VCaP (cell line): Measurements from ENCODE around the gene XPR1.
"Not testable (repeated sequence)": the region's sequence is repeated elsewhere in the genome, so short reads cannot be mapped to it uniquely, and the experiment has no call there.

Experiments
- H3K27ac ChIP-seq: fragments of 450-650 bp; 2 replicates; pipeline ENCODE4 v1.5.1; 2017
- CTCF ChIP-seq: fragments of 450-650 bp; conservative IDR thresholded peaks from 2 replicates; pipeline ENCODE4 v1.5.1; 2017; ENCODE audit warnings: mild to moderate bottlenecking, moderate library complexity

XPR1 gene

GRCh38 chr1:180789460-180789859 is 157.6 kb downstream of the XPR1 start:
- TF ChIP-seq CTCF: no peak
- H3K27ac ChIP-seq: no peak overlapping the region

GRCh38 chr1:180791152-180791551 is 159.3 kb downstream of the XPR1 start:
- H3K27ac ChIP-seq: not testable (repeated sequence)

GRCh38 chr1:180791806-180792205 is 160.0 kb downstream of the XPR1 start:
- H3K27ac ChIP-seq: no peak overlapping the region

GRCh38 chr1:180793451-180793850 is 161.6 kb downstream of the XPR1 start:
- no peak for TF ChIP-seq CTCF
- no peak overlapping the region for H3K27ac ChIP-seq

More at GRCh38 chr1:180791806-180792205, 160.0 kb downstream of the XPR1 start:
- TF ChIP-seq CTCF: no peak

GRCh38 chr1:180796897-180797640 is 165.2 kb downstream of the XPR1 start:
- no peak for TF ChIP-seq CTCF
- no peak overlapping the region for H3K27ac ChIP-seq

- TF ChIP-seq CTCF: no peak
- H3K27ac ChIP-seq: no peak overlapping the region
Measured at GRCh38 chr1:180800945-180801344, 169.1 kb downstream of the XPR1 start.

GRCh38 chr1:180802813-180803212 is 171.0 kb downstream of the XPR1 start:
- no peak for TF ChIP-seq CTCF
- no peak overlapping the region for H3K27ac ChIP-seq

GRCh38 chr1:180805316-180805715 is 173.5 kb downstream of the XPR1 start:
- H3K27ac ChIP-seq: no peak overlapping the region
- no peak for TF ChIP-seq CTCF
